HG03432 (cell line): ENCODE data around the gene HS3ST2.
"Not testable (repeated sequence)": the region's sequence is repeated elsewhere in the genome, so short reads cannot be mapped to it uniquely, and the experiment has no call there.

Experiments
- ATAC-seq: cut with Tn5 transposase; IDR thresholded peaks from one replicate; pipeline ENCODE4 v1.9.1; 2021; ENCODE audit warnings: mild to moderate bottlenecking, moderate library complexity; ENCODE audit not compliant: unreplicated experiment

Gene HS3ST2

DNA sequence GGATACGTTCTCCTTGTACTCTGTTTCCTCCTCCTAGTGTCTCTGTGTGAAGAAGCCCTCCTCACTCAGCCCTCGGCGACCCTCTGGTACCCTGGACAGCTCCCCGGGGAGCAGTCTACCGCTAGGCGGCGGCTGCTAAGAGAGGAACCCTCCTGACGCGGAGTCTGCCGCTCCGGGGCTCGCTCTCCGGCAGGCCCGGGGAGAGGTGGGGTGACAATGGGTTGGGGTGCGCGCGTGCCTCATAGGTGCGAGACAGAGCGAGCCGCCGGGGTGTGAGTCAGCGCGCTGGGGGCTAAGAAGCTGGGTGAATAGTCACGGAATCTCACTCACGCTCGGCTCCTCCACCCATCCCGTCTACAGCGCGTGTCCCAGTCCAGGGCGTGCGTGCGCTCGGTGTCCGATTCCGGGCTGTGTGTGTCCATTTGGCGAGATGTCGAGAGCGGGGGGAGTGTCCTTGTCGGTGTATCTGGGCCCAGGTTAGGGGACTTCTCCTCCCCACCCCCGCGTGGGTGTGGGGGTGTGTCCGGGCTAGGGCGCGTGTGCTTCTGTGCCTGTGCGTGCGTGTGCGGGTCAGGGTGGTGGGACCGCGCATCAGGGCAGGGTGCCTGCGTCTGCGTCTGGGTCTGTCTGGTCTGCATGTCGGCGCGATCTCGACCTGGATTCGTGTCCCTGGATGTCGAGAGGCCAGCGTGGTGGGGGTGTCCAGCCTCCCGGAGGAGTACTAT is 577 bp upstream of the HS3ST2 start:
- no peak for ATAC-seq

DNA sequence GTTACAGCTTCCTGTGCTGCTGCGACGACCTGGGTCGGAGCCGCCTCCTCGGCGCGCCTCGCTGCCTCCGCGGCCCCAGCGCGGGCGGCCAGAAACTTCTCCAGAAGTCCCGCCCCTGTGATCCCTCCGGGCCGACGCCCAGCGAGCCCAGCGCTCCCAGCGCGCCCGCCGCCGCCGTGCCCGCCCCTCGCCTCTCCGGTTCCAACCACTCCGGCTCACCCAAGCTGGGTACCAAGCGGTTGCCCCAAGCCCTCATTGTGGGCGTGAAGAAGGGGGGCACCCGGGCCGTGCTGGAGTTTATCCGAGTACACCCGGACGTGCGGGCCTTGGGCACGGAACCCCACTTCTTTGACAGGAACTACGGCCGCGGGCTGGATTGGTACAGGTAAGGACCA is 746 bp downstream of the HS3ST2 start:
- ATAC-seq: no peak

DNA sequence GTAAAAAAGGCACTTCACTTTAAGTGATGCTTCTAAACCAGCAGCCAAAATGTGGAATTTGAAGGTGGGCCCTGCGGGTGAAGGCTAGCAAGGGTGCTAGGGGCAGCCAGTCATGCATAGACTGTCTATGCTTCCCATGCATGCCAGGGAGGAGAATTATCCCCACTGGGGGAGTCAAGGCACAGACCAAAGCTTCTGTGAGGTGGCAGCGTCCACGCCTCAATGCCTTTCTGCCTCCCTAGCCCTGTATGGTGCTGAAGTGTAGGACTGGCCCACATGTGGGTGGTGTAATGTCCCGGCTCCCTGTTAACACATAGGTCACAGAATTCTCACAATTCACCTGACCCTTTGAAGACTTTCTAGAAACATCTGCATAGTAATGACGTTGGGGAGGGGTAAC is 1.9 kb downstream of the HS3ST2 start:
- no peak for ATAC-seq

DNA sequence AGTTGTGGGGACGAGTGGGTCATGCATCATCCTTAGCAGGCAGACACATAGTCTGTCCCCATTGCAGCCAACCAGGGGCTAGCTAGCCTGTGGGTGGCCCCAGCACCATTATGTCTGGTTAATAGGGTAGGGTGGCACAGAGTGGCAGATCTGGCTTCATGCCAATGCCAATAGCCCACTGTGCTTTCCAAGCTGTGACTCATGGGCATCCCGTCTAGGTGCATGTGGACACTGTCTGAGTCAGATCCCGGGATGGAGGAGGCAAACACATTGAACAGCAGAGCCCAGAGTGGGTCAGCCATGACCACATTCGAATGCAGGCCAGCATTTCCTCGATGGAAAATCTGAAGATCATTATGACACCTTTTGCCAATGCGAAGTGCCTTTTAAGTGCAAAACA is 2.5 kb downstream of the HS3ST2 start:
- ATAC-seq: no peak

DNA sequence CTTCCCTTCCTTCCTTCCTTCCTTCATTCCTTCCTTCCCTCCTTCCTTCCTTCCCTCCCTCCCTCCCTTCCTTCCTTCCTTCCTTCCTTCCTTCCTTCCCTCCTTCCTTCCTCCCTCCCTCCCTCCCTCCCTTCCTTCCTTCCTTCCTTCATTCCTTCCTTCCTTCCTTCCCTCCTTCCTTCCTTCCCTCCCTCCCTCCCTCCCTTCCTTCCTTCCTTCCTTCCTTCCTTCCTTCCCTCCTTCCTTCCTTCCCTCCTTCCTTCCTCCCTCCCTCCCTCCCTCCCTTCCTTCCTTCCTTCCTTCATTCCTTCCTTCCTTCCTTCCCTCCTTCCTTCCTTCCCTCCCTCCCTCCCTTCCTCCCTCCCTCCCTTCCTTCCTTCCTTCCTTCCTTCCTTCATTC is 4.8 kb downstream of the HS3ST2 start:
- ATAC-seq: not testable (repeated sequence)

DNA sequence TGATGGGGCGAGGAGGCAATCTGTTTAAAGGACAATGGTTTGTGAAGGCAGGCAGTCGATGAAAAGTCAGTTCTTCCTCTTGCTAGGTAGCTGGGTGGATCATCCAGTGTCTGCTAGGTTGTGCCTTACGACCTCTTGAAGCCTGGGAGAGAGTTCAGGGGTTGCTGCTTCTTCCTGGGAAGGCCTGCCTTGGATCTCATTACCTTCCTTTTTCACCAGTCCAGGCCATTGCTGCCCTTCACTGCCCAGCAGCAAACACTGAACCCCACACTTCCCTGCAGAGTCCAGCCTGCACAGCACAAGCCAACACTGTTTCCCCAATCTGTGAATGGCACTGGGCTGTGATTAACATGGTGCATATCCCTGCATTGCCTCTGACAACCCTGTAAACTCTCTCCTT is 24.7 kb downstream of the HS3ST2 start:
- ATAC-seq: no peak

DNA sequence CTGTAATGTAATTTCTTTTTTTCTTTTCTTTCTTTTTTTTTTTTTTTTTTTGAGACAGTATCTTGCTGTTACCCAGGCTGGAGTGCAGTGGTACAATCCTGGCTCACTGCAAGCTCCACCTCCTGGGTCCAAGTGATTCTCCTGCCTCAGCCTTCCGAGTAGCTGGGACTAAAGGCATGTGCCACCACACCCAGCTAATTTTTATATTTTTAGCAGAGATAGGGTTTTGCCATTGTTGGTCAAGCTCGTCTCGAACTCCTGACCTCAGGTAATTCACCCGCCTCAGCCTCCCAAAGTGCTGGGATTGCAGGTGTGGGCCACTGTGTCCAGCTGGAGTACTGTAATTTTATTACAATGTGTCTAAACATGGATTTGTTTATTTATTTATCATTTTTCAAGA is 28.1 kb downstream of the HS3ST2 start:
- not testable (repeated sequence) for ATAC-seq

DNA sequence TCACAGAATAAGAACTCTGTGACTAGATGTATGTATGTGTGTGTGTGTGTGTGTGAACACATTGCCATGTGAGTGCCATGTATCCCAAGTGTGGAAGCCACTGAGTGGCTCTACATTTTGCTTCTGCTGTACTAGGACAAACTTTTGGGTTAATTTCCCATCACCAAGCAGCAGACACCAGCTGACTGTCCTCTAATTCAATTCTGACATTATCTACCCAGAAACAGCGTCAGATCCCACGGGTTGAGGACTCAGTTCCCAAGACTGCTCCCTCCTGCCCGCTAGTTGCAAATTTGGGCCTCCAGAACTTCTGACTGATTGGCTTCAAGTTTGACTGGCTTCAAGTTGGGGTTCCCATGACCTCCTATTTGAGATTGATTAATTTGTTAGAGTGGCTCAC is 29.2 kb downstream of the HS3ST2 start:
- no peak for ATAC-seq

DNA sequence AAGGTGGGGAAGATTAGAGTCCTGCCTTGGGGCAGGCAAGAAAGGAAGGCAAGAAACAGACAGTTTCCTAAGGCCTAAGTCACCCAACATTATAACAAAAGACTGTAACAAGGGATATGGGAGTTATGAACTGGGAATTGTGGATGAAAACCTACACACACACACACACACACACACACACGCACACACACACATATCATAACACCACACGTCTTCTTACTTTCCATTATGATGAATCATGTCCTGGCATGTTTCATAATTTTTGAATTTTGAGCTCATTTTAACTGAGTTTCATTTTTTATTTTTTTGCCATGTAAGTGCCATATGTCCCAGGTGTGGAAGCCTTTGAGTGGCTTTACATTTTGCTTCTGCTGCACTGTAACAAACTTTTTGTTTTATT is 29.9 kb downstream of the HS3ST2 start:
- no peak for ATAC-seq

DNA sequence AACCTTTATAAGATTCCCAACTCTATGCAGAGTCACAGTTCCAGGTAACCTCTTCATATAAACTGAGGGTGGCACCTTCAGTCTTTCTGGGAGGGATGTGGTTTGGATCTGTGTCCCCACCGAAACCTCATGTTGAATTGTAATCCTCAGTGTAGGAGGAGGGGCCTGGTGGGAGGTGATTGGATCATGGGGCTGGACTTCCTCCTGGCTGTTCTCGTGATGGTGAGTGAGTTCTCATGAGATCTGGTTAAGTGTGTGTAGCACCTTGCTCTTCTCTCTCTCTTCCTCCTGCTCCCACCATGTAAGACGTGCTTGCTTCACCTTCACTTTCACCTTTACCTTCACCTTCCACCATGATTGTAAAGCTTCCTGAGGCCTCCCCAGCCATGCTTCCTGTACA is 30.5 kb downstream of the HS3ST2 start:
- ATAC-seq: no peak

DNA sequence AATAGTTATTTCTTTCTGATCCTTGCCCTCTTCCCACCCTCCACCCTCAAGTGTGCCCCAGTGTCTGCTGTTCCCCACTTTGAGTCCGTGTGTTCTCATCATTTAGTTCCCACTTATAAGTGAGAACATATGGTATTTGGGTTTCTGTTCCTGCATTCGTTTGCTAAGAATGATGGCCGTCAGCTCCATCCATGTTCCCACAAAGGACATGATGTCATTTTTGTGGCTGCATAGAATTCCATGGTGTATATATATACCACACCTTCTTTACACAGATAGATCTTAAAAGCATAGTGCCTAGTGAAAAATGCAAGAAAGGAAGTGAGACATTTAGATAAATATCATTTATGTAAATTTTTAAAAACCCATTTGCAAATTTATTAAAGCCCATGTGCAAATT is 33.1 kb downstream of the HS3ST2 start:
- ATAC-seq: no peak

DNA sequence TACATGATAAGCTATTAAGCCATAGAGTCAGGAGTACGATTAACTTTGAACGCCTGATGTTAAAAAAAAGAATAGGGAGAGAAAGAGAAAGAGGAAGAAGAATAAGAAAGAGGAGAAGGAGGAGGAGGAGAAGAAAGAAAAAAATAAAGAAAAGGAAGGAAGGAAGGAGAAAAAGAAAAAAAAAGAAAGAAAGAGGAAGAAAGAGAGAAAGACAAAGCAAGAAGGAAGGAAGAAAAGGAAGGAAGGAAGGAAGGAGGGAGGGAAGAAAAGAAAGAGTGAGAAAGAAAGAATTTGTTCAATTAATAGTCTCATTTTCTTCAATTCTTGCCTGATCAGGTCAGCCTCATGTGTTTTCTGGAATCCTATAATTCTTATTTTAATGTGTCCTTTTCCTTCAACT is 33.7 kb downstream of the HS3ST2 start:
- ATAC-seq: no peak

DNA sequence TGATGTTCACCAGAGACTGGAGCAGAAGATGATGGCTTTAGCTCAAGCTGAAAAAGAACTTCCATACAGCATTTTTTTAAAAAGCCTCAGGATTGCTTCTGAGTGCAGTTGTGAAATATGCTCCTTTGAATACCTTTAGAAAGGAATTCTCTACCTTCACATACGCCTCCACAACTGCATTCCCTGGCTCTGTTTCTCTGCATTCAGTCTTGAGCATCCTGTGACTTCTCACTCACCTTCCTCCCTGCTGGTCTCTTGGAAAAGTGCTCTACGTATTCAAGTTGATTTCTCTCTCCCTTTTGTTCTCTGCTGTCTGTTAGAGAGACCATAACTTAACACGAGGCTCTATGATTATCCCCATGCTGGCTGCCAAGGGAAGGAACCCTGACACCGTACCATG is 34.5 kb downstream of the HS3ST2 start:
- ATAC-seq: no peak

DNA sequence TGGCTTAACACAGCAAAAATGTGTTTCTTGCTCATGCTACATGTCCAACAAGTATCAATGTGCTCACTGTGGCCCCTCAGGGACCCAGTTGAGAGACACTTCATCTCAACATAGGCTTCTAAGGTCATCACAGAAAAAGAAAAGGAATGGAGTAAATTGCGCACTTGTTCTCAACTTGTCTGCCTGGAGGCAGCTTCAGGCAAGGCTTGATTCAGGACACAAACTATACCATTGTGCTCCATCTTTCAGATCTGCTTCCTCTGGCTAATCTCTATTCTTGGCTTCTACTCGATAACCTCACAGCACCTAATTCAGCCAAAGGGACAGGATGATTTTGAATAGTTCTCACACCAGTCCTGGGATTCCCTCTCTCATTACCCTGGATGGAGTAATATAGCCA is 35.6 kb downstream of the HS3ST2 start:
- ATAC-seq: no peak

DNA sequence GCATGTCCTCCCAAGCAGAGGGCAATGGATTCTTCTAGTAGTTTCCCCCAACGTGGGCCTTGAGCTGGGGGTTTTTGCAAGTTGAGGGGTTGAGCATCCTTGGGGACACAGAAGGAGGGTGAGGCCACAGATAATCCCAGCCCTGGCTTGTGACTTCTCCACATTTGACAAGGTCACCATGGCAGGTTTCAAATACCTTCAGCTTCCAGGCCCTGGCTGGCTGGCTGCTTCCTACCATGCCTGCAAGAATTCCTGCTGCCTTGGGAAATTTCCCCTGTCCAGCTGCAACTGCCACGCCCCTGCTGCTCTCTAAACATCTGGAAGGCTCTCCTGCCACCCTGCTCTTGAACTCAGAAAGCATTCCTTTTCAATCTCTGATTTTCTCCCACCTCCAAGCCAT is 41.3 kb downstream of the HS3ST2 start:
- ATAC-seq: no peak

DNA sequence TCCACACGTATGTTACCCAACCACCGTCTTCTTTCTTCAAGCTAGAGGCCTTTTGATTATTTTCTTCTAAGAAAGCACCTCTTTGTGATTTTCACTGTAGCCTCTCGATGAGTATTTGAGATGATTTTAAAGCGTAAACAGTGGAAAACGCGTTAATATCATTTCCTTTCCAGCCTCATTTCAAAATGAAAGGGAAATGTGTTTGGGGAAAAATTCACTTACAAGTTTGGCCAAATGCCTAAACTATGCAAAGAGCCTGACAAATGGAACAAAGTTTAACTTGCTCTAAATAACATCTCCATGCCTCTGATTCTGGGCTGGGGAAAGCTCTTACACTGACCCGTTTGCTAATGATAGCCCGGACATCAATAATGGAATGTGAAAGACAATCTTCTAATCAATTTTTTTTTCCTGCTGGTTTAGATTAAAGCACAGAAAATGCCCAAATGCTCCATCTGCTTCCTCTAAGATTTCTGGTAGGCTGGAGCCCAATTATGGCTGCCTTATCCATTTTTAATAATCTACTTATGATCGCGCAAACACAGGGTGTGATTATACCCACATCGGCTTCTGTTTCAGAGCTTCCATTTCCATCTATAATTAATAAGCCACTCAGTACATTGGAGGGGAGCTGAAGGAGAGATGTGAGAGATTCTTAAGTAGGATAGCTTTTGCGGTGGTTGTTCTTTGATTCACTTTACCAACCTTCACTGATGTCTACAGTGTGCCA is 43.5 kb downstream of the HS3ST2 start:
- ATAC-seq: no peak

DNA sequence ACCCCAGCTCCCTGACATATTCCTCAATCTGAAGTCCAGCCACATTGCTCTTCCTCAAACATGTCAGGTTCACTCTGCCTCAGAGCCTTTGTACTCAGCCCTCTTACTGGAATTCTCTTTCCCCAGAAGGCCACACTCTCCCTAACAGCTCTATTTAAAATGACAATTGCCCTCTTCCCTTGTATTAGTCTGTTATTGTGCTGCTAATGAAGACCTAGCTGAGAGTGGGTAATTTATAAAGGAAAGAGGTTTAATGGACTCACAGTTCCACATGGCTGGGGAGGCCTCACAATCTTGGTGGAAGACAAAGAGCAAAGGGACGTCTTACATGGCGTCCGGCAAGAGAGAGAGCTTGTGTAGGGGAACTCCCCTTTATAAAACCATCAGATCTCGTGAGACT is 46.0 kb downstream of the HS3ST2 start:
- ATAC-seq: no peak

DNA sequence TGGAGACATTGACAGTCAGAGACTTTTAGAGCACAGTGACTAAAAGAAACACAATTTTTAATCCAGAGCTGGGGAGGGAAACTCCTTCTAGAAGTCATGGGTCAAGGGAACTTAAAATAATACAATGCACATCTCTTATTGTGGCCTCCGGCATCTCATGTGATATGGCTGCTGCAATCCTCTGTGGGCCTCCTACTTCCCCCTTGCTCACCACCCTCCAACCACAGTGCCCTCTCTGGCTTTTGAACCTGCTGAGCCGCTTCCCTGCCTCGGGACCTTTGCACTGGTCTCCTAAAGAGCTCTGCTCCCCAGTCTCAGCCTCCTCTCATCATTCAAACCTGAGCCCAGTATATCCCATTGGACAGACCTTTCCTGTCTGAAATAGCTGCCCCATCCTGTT is 47.6 kb downstream of the HS3ST2 start:
- no peak for ATAC-seq

DNA sequence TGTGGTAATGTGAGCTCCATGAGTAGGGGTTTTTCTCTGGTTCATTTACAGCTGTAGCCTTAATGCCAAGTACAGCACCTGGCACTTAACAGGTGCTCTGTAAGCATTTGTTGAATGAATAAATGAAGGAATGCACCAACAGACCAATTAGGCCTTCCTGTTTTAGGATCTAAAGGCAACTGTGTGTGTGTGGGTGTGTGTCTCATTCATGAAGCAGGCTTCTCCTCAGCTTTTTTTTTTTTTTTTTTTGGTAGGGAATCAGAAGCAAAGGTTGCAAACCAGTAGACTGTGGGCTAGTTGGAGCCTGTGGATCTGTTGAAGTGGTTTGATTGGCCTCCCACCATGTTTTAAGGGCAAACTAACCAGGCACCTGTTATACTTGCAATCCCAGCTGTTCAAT is 48.1 kb downstream of the HS3ST2 start:
- no peak for ATAC-seq

DNA sequence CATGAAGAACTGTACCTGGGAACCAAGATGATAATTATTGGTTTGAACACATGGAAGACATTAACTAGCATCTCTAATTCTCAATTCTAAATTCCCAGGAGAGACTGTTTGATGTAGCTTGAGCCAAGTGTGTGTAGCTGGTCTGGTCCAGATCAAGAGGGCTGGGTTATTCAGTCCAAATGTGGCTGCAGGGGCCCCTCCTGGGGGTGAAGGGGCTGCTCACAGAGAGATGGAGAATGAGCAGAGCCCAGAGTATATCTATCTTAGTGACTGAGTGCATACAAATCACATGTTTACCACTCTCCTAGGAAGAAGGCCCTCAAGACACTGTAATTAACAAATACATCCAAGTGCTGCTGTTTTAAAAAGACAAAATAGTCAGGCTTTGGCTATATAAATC is 50.4 kb downstream of the HS3ST2 start:
- no peak for ATAC-seq

DNA sequence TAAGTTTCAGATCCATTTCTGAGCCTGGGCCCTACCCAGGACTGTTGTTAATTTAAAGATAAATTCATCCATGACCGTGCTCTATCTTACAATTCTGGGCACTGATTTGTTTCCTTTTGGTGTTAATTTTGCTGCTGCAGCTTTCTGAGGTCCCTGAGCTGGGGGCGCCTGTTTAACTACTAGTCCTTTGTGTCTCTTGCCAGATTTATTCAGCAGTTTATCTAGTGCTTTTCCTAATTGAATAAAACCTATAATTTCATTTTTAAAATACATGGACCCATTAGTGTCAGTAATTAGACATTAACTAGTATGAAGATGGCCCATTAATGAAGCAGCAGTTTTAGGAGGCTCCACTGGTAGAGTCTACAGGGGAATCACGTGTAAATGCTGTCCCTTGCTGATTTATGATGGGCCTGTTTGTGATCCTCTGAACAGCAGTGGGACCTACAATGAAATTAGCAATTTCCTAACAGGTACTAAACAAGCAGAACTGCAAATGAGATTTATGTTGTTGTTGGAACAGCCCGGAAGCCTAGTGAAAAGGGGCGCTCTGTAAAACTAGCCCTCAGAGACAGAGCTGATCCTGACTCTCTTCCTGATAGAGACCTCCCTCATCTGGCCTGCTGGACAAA is 54.7 kb downstream of the HS3ST2 start:
- ATAC-seq: no peak

DNA sequence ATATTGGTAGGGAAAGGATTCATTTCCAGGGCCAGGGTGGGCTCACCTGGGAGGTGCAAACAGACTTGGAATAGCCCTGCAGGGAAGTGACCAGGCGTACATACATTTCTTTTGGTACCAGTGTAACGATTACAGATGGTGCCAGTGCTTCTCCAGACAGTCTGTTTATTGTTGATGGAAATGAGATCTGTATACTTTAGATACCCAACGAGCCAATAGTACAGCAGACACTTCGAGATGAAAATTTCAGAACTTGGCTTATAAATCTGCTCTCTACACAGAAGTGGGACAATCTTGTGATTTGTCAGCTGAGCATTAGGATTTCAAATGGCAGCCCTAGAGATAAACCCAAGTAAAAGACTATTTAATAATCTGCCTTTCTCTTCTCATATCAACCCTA is 57.9 kb downstream of the HS3ST2 start:
- no peak for ATAC-seq
